ENCODE data around the gene NAIF1. TPM values are rescaled to one million over a fixed set of nuclear protein-coding genes. Genes with fewer than 3 reads are reported as not detected.
A peak's percentile ranks its signal among the peaks of the same experiment; 100 is the strongest.

NAIF1 gene
- total and polyA plus RNA-seq, 2 donors (not counting 3 experiments of a cell fraction or from before 2014, with no cell fraction given) = 8.2 to 10.1 TPM

DNA sequence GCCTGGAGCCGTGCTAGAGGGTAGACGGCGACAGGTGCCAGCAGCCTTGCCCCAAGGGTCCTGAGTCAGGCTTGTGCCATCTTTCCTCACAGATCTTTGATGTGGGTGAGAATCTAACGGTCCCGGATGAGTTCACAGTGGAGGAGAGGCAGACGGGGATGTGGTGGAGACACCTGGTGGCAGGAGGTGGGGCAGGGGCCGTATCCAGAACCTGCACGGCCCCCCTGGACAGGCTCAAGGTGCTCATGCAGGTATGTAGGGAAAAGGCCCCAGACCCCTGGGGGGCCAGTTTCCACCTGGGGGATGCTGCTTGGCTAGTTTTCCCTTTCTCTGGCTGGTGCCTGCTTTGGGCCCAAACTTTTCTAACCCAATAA, 36.5 kb upstream of the NAIF1 start:
- Histone ChIP-seq H4K20me1 (replicated peaks; ENCODE audit: control insufficient read depth, extremely low read depth, insufficient read depth, low read length) (no peaks in the 10 kb centered on the region), H3K4me1 (ENCODE audit: control insufficient read depth, extremely low read depth, insufficient read depth, low read length) (peaks cover 25% of the 10 kb centered on the region), H2AFZ (ENCODE audit: low read depth, low read length) (no peak overlapping the region), H3K4me3 (replicated peaks in 1 of 3; ENCODE audit: insufficient read depth in 1 of 3, low read depth in 1 of 3, low read length in 3 of 3) (no peak overlapping the region), H3K9me3 (replicated peaks; ENCODE audit: control insufficient read depth, insufficient read depth, low read length) (no peaks in the 10 kb centered on the region), H3K9ac (replicated peaks; ENCODE audit: extremely low read depth, insufficient read depth, low read length) (no peak overlapping the region), H3K4me2 (ENCODE audit: insufficient read depth, low read length) (no peak overlapping the region), H3K27ac (ENCODE audit: insufficient read depth, low read depth, low read length) (no peak overlapping the region), H3K9me1 (replicated peaks; ENCODE audit: control insufficient read depth, extremely low read depth, insufficient read depth, low read length) (no peaks in the 10 kb centered on the region), H3K36me3 (ENCODE audit: control insufficient read depth in 2 of 2, extremely low read depth in 1 of 2, insufficient read depth in 2 of 2, low read length in 2 of 2) (peaks cover 16 to 53% of the 10 kb centered on the region in 2 experiments), H3K27me3 (ENCODE audit: control insufficient read depth in 2 of 2, insufficient read depth in 2 of 2, low read length in 2 of 2) (no peaks in the 10 kb centered on the region), H3K79me2 (ENCODE audit: control insufficient read depth, insufficient read depth, low read length) (peaks cover 21% of the 10 kb centered on the region)
- POLR2A ChIA-PET = no interaction called here
- CTCF ChIA-PET = interaction anchor here (0.7 to 1.9 kb wide), 5 partner anchors 9 to 161 kb away, joined by 3 to 5 read pairs (median 3); no protein-coding TSS in a partner anchor
- dilution Hi-C loops (cut with MboI; ENCODE audit: extremely low pct_ligation_motif_present, low sequenced_read_pairs) = no loop called here
- no peak for DNase-seq (ENCODE audit: low read depth, low spot score)
- BruUV-seq (replicated peaks) = no TSS peak
- intact Hi-C loops (cut with micrococcal nuclease) = no loop called here
- no peak for TF ChIP-seq POLR2A (IDR thresholded peaks at IDR 0.05; ENCODE audit: low read depth, low read length)
- TF ChIP-seq FOS (IDR thresholded peaks at IDR 0.05; ENCODE audit: borderline replicate concordance, insufficient read depth, low read length) = no peak
- TF ChIP-seq, protein P1, sequence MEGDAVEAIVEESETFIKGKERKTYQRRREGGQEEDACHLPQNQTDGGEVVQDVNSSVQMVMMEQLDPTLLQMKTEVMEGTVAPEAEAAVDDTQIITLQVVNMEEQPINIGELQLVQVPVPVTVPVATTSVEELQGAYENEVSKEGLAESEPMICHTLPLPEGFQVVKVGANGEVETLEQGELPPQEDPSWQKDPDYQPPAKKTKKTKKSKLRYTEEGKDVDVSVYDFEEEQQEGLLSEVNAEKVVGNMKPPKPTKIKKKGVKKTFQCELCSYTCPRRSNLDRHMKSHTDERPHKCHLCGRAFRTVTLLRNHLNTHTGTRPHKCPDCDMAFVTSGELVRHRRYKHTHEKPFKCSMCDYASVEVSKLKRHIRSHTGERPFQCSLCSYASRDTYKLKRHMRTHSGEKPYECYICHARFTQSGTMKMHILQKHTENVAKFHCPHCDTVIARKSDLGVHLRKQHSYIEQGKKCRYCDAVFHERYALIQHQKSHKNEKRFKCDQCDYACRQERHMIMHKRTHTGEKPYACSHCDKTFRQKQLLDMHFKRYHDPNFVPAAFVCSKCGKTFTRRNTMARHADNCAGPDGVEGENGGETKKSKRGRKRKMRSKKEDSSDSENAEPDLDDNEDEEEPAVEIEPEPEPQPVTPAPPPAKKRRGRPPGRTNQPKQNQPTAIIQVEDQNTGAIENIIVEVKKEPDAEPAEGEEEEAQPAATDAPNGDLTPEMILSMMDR (IDR thresholded peaks at IDR 0.05; ENCODE audit: extremely low read depth in 1 of 2, insufficient read depth in 1 of 2, low read depth in 1 of 2, low read length in 2 of 2) = peak in 1 of 2 donors; percentile 18
- TF ChIP-seq POLR2AphosphoS5 (IDR thresholded peaks at IDR 0.05; ENCODE audit: insufficient read depth, low read depth, low read length) = no peak
- FAIRE-seq = no peak

DNA sequence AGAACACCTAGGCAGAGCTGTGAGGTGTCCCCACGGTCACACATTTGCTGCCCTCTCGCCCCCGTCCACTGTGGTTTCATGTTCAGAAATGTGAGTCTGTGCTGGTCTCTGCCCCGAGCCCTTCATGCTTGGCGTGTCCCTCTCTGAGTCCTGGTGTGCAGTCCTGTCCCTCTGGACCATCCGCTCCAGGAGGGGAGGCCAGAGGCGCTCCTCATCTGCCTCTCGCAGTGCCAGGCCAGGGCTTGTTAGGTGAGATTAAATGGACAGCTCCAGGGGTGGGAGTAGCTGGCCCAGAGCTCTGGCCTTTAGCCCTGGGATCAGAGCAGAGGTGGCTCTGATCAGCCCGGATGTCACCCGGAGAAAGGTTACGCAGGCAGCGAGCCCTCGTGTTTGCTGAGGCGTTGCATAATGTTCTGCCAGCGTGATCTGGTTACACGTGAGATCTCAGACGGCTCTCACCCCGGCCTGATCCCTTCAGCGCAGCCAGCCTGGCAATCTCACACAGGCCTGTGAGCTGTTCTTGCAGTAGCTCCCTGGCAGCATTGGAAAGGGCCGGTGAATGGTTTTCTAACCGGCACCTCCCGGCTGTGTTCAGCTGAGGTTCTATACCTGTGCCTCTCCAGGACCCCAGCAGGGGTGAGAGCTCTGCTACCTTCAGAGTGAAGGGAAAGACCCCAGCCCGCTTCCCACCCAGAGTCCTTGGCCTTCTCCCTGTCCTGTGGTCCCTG, 35.9 kb upstream of the NAIF1 start:
- Histone ChIP-seq H3K9me1 (replicated peaks; ENCODE audit: control insufficient read depth, extremely low read depth, insufficient read depth, low read length) (no peaks in the 10 kb centered on the region), H3K27me3 (ENCODE audit: control insufficient read depth in 2 of 2, insufficient read depth in 2 of 2, low read length in 2 of 2) (no peaks in the 10 kb centered on the region), H3K36me3 (ENCODE audit: control insufficient read depth in 2 of 2, extremely low read depth in 1 of 2, insufficient read depth in 2 of 2, low read length in 2 of 2) (peaks cover 16 to 51% of the 10 kb centered on the region in 2 experiments), H3K4me1 (ENCODE audit: control insufficient read depth, extremely low read depth, insufficient read depth, low read length) (peaks cover 25% of the 10 kb centered on the region), H3K4me3 (replicated peaks in 1 of 3; ENCODE audit: insufficient read depth in 1 of 3, low read depth in 1 of 3, low read length in 3 of 3) (no peak overlapping the region), H3K9ac (replicated peaks; ENCODE audit: extremely low read depth, insufficient read depth, low read length) (no peak overlapping the region), H2AFZ (ENCODE audit: low read depth, low read length) (no peak overlapping the region), H3K9me3 (replicated peaks; ENCODE audit: control insufficient read depth, insufficient read depth, low read length) (no peaks in the 10 kb centered on the region), H4K20me1 (replicated peaks; ENCODE audit: control insufficient read depth, extremely low read depth, insufficient read depth, low read length) (no peaks in the 10 kb centered on the region), H3K79me2 (ENCODE audit: control insufficient read depth, insufficient read depth, low read length) (peaks cover 21% of the 10 kb centered on the region), H3K27ac (ENCODE audit: insufficient read depth, low read depth, low read length) (no peak overlapping the region), H3K4me2 (ENCODE audit: insufficient read depth, low read length) (no peak overlapping the region)
- TF ChIP-seq EZH2 (IDR thresholded peaks at IDR 0.05; ENCODE audit: borderline replicate concordance, low read depth, low read length, severe bottlenecking) = no peak
- TF ChIP-seq, protein P2, sequence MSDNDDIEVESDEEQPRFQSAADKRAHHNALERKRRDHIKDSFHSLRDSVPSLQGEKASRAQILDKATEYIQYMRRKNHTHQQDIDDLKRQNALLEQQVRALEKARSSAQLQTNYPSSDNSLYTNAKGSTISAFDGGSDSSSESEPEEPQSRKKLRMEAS (IDR thresholded peaks at IDR 0.05; ENCODE audit: insufficient read depth, insufficient read length) = no peak
- no peak for TF ChIP-seq JUN (IDR thresholded peaks at IDR 0.05; ENCODE audit: borderline replicate concordance, insufficient read depth, insufficient read length, low read depth)
- no peak for TF ChIP-seq POLR2A (IDR thresholded peaks at IDR 0.05; ENCODE audit: low read depth, low read length)
- dilution Hi-C loops (cut with MboI; ENCODE audit: extremely low pct_ligation_motif_present, low sequenced_read_pairs) (no loop called here), intact Hi-C loops (cut with micrococcal nuclease) (no loop called here)
- ChIA-PET CTCF (interaction anchor here (0.7 kb wide), 1 partner anchor 15 kb away, joined by 3 read pairs; no protein-coding TSS in a partner anchor), POLR2A (no interaction called here)
- no TSS peak for BruUV-seq (replicated peaks)
- DNase-seq (ENCODE audit: low read depth, low spot score) = no peak
- no peak for FAIRE-seq

Measured in endothelial cell of umbilical vein (primary cell).